GM12878 (cell line): ENCODE measurements around the gene PARD6A. TPM values are rescaled to one million over a fixed set of nuclear protein-coding genes. Genes with fewer than 3 reads are reported as not detected.

ENCODE experiments used
- ATAC-seq: fragments of 200-7000 bp; cut with Tn5 transposase; 3 replicates; pipeline ENCODE4 v1.9.1; 2020; ENCODE audit warnings: mild to moderate bottlenecking, moderate library complexity
- BruUV-seq: library from RNA; stranded (reverse); fragments of 400-500 nt; replicated peaks from 2 replicates; lab custom pipeline; 2021; lab: Mats Ljungman, UMichigan
- CTCF ChIA-PET: fragments of 300-600 bp; sonication (Branson Sonifier 250); formaldehyde crosslinking; extraction: SDS; loops from one replicate; lab custom pipeline; 2021; ENCODE audit warnings: inconsistent platforms; lab: Yijun Ruan, JAX
- POLR2A ChIA-PET: fragments of 350-600 bp; formaldehyde crosslinking; extraction: SDS; loops from one replicate; lab custom pipeline; 2021; ENCODE audit warnings: inconsistent platforms; lab: Charles Lee
- RAD21 ChIA-PET: fragments of 300-600 bp; sonication (Branson Sonifier 250); formaldehyde crosslinking; loops from one replicate; lab custom pipeline; 2023; ENCODE audit warnings: antibody characterized with exemption; ENCODE audit not compliant: unreplicated experiment; lab: Charles Lee
- SMC1A ChIA-PET: fragments of 300-600 bp; sonication (Branson Sonifier 250); formaldehyde crosslinking; loops from one replicate; lab custom pipeline; 2023; ENCODE audit not compliant: unreplicated experiment, uncharacterized antibody; lab: Charles Lee
- DNase-seq: peaks from one replicate; pipeline ENCODE4 v3.0.0-alpha.2; 2011; ENCODE audit warnings: low read depth, low spot score
- FAIRE-seq: peaks from 3 replicates; lab custom pipeline; 2011; peaks lifted over from hg19 to GRCh38; lab: Jason Lieb, UNC
- H2AFZ ChIP-seq: 2 replicates; pipeline ENCODE4 v1.6.0; 2011; ENCODE audit warnings: low read depth, low read length, control low read depth; ENCODE audit not compliant: control insufficient read depth
- H3K27ac ChIP-seq: 2 replicates; pipeline ENCODE4 v1.5.1; 2011; ENCODE audit warnings: control low read depth; ENCODE audit not compliant: control insufficient read depth, insufficient read depth
- H3K27me3 ChIP-seq, 2 experiments: replicated peaks in 1 of 2; 2 replicates each; pipeline versions ENCODE4 v1.6.0 to v1.6.1; 2011; ENCODE audit warnings: low read length in 1 of 2; ENCODE audit not compliant: control insufficient read depth in 2 of 2, insufficient read depth in 2 of 2
- H3K36me3 ChIP-seq, 2 experiments: 2 replicates each; pipeline ENCODE4 v1.5.1; 2011; ENCODE audit warnings: low read length in 1 of 2; ENCODE audit not compliant: control insufficient read depth in 2 of 2, insufficient read depth in 2 of 2
- H3K4me1 ChIP-seq: 2 replicates; pipeline ENCODE4 v1.6.1; 2011; ENCODE audit warnings: mild to moderate bottlenecking, low read length, moderate library complexity, mixed read lengths; ENCODE audit not compliant: control insufficient read depth, insufficient read depth
- H3K4me2 ChIP-seq: 2 replicates; pipeline ENCODE4 v1.6.0; 2011; ENCODE audit warnings: control low read depth; ENCODE audit not compliant: control insufficient read depth, insufficient read depth
- H3K4me3 ChIP-seq: fragments of 200-600 bp; sonication (generic); 2 replicates; pipeline ENCODE4 v1.5.1; 2016
- H3K79me2 ChIP-seq: 2 replicates; pipeline ENCODE4 v1.6.0; 2011; ENCODE audit warnings: low read length; ENCODE audit not compliant: control insufficient read depth, insufficient read depth
- H3K9ac ChIP-seq: 2 replicates; pipeline ENCODE4 v1.8.0; 2011; ENCODE audit warnings: low read length, control low read depth, mixed read lengths; ENCODE audit not compliant: control insufficient read depth, insufficient read depth
- H3K9me3 ChIP-seq: replicated peaks from 3 replicates; pipeline ENCODE4 v1.5.1; 2011; ENCODE audit warnings: mild to moderate bottlenecking, low read length; ENCODE audit not compliant: control insufficient read depth, insufficient read depth
- H4K20me1 ChIP-seq: 2 replicates; pipeline ENCODE4 v1.6.0; 2011; ENCODE audit not compliant: control insufficient read depth, insufficient read depth
- BACH1 ChIP-seq: fragments of 450-650 bp; IDR thresholded peaks from 2 replicates; pipeline ENCODE4 v1.6.1; 2017; ENCODE audit warnings: mild to moderate bottlenecking, borderline replicate concordance
- CBX5 ChIP-seq: sonication (generic); IDR thresholded peaks from 2 replicates; pipeline ENCODE4 v1.6.1; 2016; ENCODE audit warnings: low read depth, moderate library complexity, mild to moderate bottlenecking, inconsistent platforms
- EED ChIP-seq: sonication (generic); IDR thresholded peaks from 2 replicates; pipeline ENCODE4 v1.6.1; 2016; ENCODE audit warnings: antibody characterized with exemption, low read depth
- KLF5 ChIP-seq: fragments of 450-650 bp; IDR thresholded peaks from 2 replicates; pipeline ENCODE4 v1.6.1; 2014; ENCODE audit warnings: mild to moderate bottlenecking; ENCODE audit not compliant: partially characterized antibody
- MEF2B ChIP-seq: fragments of 450-650 bp; IDR thresholded peaks from 2 replicates; pipeline ENCODE4 v1.6.1; 2018; ENCODE audit warnings: mild to moderate bottlenecking, moderate library complexity; ENCODE audit not compliant: partially characterized antibody, poor library complexity, severe bottlenecking
- NFYA ChIP-seq: IDR thresholded peaks from 2 replicates; pipeline ENCODE4 v1.6.1; 2011; ENCODE audit warnings: low read depth, mild to moderate bottlenecking, low read length, improper control_type of control experiment, borderline replicate concordance
- NR2C1 ChIP-seq: fragments of 450-650 bp; IDR thresholded peaks from 2 replicates; pipeline ENCODE4 v1.6.1; 2017; ENCODE audit warnings: antibody characterized with exemption, mild to moderate bottlenecking, moderate library complexity
- NR2F1 ChIP-seq: fragments of 450-650 bp; conservative IDR thresholded peaks from 2 replicates; pipeline ENCODE4 v1.6.1; 2017; ENCODE audit warnings: mild to moderate bottlenecking
- PML ChIP-seq: IDR thresholded peaks from 2 replicates; pipeline ENCODE4 v1.6.1; 2012; ENCODE audit warnings: low read length, inconsistent platforms
- POLR2A ChIP-seq: IDR thresholded peaks from 2 replicates; pipeline ENCODE4 v1.6.1; 2011; ENCODE audit warnings: low read depth, mild to moderate bottlenecking, low read length
- POLR2AphosphoS5 ChIP-seq: IDR thresholded peaks from 2 replicates; pipeline ENCODE4 v1.6.1; 2011; ENCODE audit warnings: mild to moderate bottlenecking, low read length, inconsistent platforms
- SMAD1 ChIP-seq: fragments of 450-650 bp; IDR thresholded peaks from 2 replicates; pipeline ENCODE4 v1.6.1; 2018; ENCODE audit warnings: mild to moderate bottlenecking, low read depth; ENCODE audit not compliant: partially characterized antibody
- SMC3 ChIP-seq: IDR thresholded peaks from 2 replicates; pipeline ENCODE4 v1.6.1; 2011; ENCODE audit warnings: low read length, improper control_type of control experiment, borderline replicate concordance
- SPI1 ChIP-seq: IDR thresholded peaks from 2 replicates; pipeline ENCODE4 v1.6.1; 2011; ENCODE audit warnings: low read depth, mild to moderate bottlenecking, low read length, moderate library complexity, borderline replicate concordance; ENCODE audit not compliant: insufficient read depth
- TAF1 ChIP-seq: IDR thresholded peaks from 2 replicates; pipeline ENCODE4 v1.6.1; 2011; ENCODE audit warnings: mild to moderate bottlenecking, low read depth, low read length, borderline replicate concordance
- USF1 ChIP-seq: IDR thresholded peaks from 2 replicates; pipeline ENCODE4 v1.6.1; 2011; ENCODE audit warnings: borderline replicate concordance, low read depth, mild to moderate bottlenecking, moderate library complexity, mixed read lengths, low read length; ENCODE audit not compliant: insufficient read depth; ENCODE audit errors: extremely low read length
- ZNF274 ChIP-seq: IDR thresholded peaks from one replicate; pipeline ENCODE4 v1.8.0; 2011; ENCODE audit not compliant: insufficient read length, insufficient read depth
- WGBS: methylation state at CpG from one replicate; pipeline ENCODE4 v1.1.6; 2016; ENCODE audit warnings: low lambda C conversion rate; ENCODE audit not compliant: insufficient replicate concordance, insufficient coverage; ENCODE audit errors: missing lambda C conversion rate; 5-methylcytosine and 5-hydroxymethylcytosine counted together
- in situ Hi-C: fragments of 300-500 bp; cut with MboI; formaldehyde crosslinking; loops from 9 replicates; pipeline ENCODE4 v1.14.3; 2018; ENCODE audit warnings: mixed read lengths
- intact Hi-C: fragments of 100-400 bp; cut with micrococcal nuclease; formaldehyde crosslinking; loops from one replicate; pipeline ENCODE4 v1.14.2; 2022; ENCODE audit not compliant: unreplicated experiment
- polyA plus RNA-seq, 11 experiments: library from polyadenylated mRNA; depleted of rRNA in 4 of 11; unstranded in 6 of 11; stranded (reverse) in 5 of 11; fragments of >200 nt; fragmentation: Nextera tagmentation in 4 of 11; fragmentation: Illumina TruSeq in 1 of 11; extraction: Ambion mirVana in 4 of 11; extraction: Trizol in 1 of 11; gene quantifications; 1 replicate in 1 of 11; 2 replicates in 10 of 11; pipeline versions ENCODE4 v1.2.1 to v1.2.3, GENCODE V29; 2011 to 2016; ENCODE audit warnings: inconsistent platforms in 2 of 11, missing spikeins in 2 of 11, low read depth in 1 of 11
- total RNA-seq, 4 experiments: library from RNA; depleted of rRNA in 3 of 4; stranded (reverse); fragments of >200 nt in 3 of 4; fragmentation: Illumina TruSeq in 1 of 4; extraction: Trizol in 1 of 4; gene quantifications; 2 replicates each; pipeline versions ENCODE4 v1.2.1 to v1.2.3, GENCODE V29; 2013 to 2021
- TF ChIP-seq, protein P1 (sequence below): fragments of 450-650 bp; IDR thresholded peaks from 2 replicates; pipeline ENCODE4 v1.6.1; 2017; ENCODE audit warnings: mild to moderate bottlenecking

Gene PARD6A
- total and polyA plus RNA-seq, 10 of the 15 experiments (the other 5 are each of a cell fraction or from before 2014, with no cell fraction given), result 0.42 to 10.1 (median 4.4) TPM

GRCh38 chr16:67675579-67675935, 14.8 kb downstream of the PARD6A start:
- ChIA-PET SMC1A (no interaction called here), CTCF (no interaction called here), POLR2A (no interaction called here), RAD21 (no interaction called here)
- 96% methylated on average over 15 of the region's 17 CpGs for WGBS
- Histone ChIP-seq H3K27me3 (no peaks in the 10 kb centered on the region), H3K9ac (no peak overlapping the region), H3K4me3 (no peak overlapping the region), H3K4me1 (peaks cover 5% of the 10 kb centered on the region), H2AFZ (no peak overlapping the region), H3K9me3 (no peaks in the 10 kb centered on the region), H3K79me2 (no peaks in the 10 kb centered on the region), H3K36me3 (0 out of 4 replicates have a peak, but pooled peaks cover 0 to 1% of the 10 kb centered on the region in 2 experiments), H3K27ac (no peak overlapping the region), H3K4me2 (no peak overlapping the region), H4K20me1 (no peaks in the 10 kb centered on the region)
- no peak for TF ChIP-seq POLR2AphosphoS5
- no peak for TF ChIP-seq ZNF274
- TF ChIP-seq TAF1, result no peak
- TF ChIP-seq CBX5, result no peak
- no peak for TF ChIP-seq EED
- no peak for TF ChIP-seq KLF5
- no peak for TF ChIP-seq POLR2A
- TF ChIP-seq NR2C1, result no peak
- no peak for TF ChIP-seq PML
- ATAC-seq, result no peak
- no peak for DNase-seq
- in situ Hi-C loops (loop anchor here (5.0 kb wide), 1 partner anchor 252 kb away; no protein-coding TSS in a partner anchor), intact Hi-C loops (no loop called here)
- no peak for FAIRE-seq
- BruUV-seq, result no TSS peak

DNA sequence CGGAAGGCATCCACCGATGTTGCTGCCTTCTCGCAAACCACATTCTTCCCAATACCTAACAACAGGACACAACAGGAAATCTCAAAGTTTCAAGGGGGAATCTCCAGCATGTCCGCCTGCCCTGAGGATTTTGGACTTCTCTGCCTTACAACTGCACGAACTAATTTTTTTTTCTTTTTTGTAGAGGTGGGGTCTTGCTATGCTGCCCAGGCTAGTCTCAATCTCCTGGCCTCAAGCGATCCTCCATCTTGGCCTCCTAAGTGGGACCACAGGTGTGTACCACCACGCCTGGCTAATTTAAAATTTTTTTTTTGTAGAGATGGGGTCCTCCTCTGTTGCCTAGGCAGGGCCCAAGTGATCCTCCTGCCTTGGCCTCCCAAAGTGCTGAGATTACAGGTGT, 15.2 kb downstream of the PARD6A start:
- Histone ChIP-seq H3K4me2 (no peak overlapping the region), H3K36me3 (0 out of 4 replicates have a peak, but pooled peaks cover 0 to 1% of the 10 kb centered on the region in 2 experiments), H3K4me1 (peaks cover 5% of the 10 kb centered on the region), H2AFZ (no peak overlapping the region), H3K9ac (no peak overlapping the region), H3K27me3 (no peaks in the 10 kb centered on the region), H3K27ac (no peak overlapping the region), H3K9me3 (no peaks in the 10 kb centered on the region), H4K20me1 (no peaks in the 10 kb centered on the region), H3K79me2 (no peaks in the 10 kb centered on the region), H3K4me3 (no peak overlapping the region)
- DNase-seq (no peak), FAIRE-seq (no peak), ATAC-seq (no peak)
- in situ Hi-C loops, result loop anchor here (5.0 kb wide), 1 partner anchor 251 kb away; no protein-coding TSS in a partner anchor
- CTCF ChIA-PET, result no interaction called here
- RAD21 ChIA-PET, result no interaction called here
- 99% methylated on average over 7 of the region's 7 CpGs for WGBS
- POLR2A ChIA-PET, result no interaction called here
- no TSS peak for BruUV-seq
- intact Hi-C loops, result no loop called here
- SMC1A ChIA-PET, result no interaction called here
- TF ChIP-seq MEF2B, result no peak
- TF ChIP-seq NR2F1, result no peak
- no peak for TF ChIP-seq NFYA
- TF ChIP-seq, protein P1, sequence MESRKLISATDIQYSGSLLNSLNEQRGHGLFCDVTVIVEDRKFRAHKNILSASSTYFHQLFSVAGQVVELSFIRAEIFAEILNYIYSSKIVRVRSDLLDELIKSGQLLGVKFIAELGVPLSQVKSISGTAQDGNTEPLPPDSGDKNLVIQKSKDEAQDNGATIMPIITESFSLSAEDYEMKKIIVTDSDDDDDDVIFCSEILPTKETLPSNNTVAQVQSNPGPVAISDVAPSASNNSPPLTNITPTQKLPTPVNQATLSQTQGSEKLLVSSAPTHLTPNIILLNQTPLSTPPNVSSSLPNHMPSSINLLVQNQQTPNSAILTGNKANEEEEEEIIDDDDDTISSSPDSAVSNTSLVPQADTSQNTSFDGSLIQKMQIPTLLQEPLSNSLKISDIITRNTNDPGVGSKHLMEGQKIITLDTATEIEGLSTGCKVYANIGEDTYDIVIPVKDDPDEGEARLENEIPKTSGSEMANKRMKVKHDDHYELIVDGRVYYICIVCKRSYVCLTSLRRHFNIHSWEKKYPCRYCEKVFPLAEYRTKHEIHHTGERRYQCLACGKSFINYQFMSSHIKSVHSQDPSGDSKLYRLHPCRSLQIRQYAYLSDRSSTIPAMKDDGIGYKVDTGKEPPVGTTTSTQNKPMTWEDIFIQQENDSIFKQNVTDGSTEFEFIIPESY, result no peak
- TF ChIP-seq USF1, result no peak
- TF ChIP-seq SMAD1, result no peak
- no peak for TF ChIP-seq BACH1
- TF ChIP-seq SMC3, result no peak
- TF ChIP-seq SPI1, result no peak
